ENCODE results near the gene BIRC3.
A peak's percentile ranks its signal among the peaks of the same experiment; 100 is the strongest.
"Not testable (repeated sequence)": the region's sequence is repeated elsewhere in the genome, so short reads cannot be mapped to it uniquely, and the experiment has no call there.

Gene BIRC3

DNA sequence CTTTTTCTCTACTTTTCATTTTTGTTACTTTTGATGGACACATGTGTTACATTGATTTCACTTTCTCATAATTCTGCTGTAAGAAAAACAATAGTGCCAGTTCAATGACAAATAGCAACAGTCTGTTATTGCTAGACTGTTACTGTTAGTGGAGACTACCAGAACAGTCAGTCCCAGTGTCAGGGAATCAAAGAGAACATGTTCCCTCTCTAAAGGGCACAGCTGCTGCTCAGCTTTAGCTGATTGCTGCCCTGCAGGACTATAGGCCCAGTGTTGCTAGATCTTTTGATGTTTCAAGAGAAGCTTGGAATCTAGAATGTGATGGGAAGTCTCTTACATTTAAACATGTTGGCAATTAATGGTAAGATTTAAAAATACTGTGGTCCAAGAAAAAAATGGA is 3.4 kb downstream of the BIRC3 start:
- FAIRE-seq (peak; percentile 59), DNase-seq (ENCODE audit: extremely low spot score, insufficient read length, low read depth) (no peak)

DNA sequence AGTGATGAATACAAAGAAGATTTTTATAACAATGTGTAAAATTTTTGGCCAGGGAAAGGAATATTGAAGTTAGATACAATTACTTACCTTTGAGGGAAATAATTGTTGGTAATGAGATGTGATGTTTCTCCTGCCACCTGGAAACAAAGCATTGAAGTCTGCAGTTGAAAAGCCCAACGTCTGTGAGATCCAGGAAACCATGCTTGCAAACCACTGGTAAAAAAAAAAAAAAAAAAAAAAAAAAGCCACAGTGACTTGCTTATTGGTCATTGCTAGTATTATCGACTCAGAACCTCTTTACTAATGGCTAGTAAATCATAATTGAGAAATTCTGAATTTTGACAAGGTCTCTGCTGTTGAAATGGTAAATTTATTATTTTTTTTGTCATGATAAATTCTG is 5.3 kb downstream of the BIRC3 start:
- FAIRE-seq (no peak), DNase-seq (ENCODE audit: extremely low spot score, insufficient read length, low read depth) (no peak)

DNA sequence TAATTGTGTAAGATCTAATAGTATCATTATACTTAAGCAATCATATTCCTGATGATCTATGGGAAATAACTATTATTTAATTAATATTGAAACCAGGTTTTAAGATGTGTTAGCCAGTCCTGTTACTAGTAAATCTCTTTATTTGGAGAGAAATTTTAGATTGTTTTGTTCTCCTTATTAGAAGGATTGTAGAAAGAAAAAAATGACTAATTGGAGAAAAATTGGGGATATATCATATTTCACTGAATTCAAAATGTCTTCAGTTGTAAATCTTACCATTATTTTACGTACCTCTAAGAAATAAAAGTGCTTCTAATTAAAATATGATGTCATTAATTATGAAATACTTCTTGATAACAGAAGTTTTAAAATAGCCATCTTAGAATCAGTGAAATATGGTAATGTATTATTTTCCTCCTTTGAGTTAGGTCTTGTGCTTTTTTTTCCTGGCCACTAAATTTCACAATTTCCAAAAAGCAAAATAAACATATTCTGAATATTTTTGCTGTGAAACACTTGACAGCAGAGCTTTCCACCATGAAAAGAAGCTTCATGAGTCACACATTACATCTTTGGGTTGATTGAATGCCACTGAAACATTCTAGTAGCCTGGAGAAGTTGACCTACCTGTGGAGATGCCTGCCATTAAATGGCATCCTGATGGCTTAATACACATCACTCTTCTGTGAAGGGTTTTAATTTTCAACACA is 6.4 kb downstream of the BIRC3 start:
- no peak for FAIRE-seq
- no peak for DNase-seq (ENCODE audit: extremely low spot score, insufficient read length, low read depth)

- no peak for FAIRE-seq
Observed at GRCh38 chr11:102325088-102325487, 7.8 kb downstream of the BIRC3 start.

DNA sequence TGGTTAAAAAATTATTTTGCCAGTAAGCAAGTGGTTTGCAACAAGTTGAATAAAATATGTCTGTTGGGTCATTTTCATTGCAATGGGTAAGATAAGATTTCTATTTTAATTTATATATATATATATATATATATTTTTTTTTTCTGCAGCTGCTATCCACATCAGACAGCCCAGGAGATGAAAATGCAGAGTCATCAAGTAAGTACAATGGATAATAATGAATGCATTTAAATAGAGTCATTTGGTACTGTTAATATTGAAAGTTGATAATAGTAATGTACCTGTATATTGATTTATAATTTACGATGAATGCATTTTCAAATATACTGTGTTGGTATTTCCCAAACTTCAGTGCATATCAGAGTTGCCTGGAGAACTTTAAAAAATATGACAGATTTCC is 11.5 kb downstream of the BIRC3 start:
- FAIRE-seq (no peak), DNase-seq (ENCODE audit: extremely low spot score, insufficient read length, low read depth) (no peak)

More at GRCh38 chr11:102325088-102325487, 7.8 kb downstream of the BIRC3 start:
- DNase-seq (ENCODE audit: extremely low spot score, insufficient read length, low read depth): no peak

DNA sequence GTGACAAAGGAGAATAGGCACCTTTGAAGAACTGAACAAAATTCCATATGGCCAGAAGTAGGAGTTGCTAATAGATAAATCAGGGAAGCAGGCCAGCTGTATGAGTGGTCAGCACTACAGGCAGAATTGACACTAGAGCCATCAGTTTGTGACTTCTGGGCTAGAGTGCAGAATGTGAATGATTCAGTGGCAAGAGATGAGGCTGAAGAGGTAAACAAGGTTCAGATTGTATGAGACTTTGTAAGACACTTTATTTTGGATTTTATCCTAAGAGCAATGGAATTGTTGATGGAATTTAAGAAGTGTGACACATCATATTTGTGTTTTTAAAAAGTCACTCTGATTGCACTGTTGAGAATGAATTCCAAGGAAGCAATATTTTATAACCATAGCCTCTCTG is 12.9 kb downstream of the BIRC3 start:
- FAIRE-seq: no peak
- no peak for DNase-seq (ENCODE audit: extremely low spot score, insufficient read length, low read depth)

- no peak for FAIRE-seq
Observed at GRCh38 chr11:102331341-102331740, 14.1 kb downstream of the BIRC3 start.

DNA sequence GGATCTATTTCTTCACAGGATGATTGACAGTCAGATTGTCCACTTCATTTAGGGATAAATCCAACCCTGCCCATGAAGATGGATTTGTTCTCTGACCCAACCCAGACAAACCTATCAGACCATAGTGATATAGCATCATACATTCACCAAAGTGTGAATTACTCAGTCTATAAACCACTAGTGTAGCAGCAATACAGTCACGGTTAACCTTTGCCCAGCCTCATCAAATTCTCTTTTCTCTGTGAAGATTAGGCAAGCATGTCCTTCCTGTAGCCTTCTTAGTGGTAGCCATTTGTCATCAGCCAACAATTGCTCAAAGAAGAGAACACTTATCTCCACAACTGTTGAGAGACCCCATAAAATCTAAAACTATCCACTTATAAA is 15.3 kb downstream of the BIRC3 start:
- FAIRE-seq (no peak), DNase-seq (ENCODE audit: extremely low spot score, insufficient read length, low read depth) (no peak)

More at GRCh38 chr11:102331341-102331740, 14.1 kb downstream of the BIRC3 start:
- DNase-seq (ENCODE audit: extremely low spot score, insufficient read length, low read depth): no peak

GRCh38 chr11:102338479-102339010 is 21.3 kb downstream of the BIRC3 start:
- no peak for DNase-seq (ENCODE audit: extremely low spot score, insufficient read length, low read depth)
- FAIRE-seq: no peak

DNA sequence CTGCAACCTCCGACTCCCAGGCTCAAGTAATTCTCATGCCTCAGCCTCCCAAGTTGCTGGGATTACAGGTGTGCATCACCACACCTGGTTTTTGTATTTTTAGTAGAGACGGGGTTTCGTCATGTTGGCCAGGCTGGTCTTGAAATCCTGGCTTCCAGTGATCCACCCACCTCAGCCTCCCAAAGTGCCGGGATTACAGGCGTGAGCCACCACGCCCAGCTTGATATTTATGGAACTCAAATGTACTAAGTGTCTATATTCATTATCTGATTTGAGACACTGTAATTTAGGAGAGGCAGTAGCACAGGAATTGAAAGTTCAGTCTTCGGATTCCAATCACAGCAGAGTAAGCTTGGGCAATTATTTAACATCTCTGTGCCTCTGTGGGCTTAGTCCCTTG is 24.0 kb downstream of the BIRC3 start:
- DNase-seq (ENCODE audit: extremely low spot score, insufficient read length, low read depth); FAIRE-seq: not testable (repeated sequence)

- FAIRE-seq (peak; percentile 96), DNase-seq (ENCODE audit: extremely low spot score, insufficient read length, low read depth) (peak; percentile 29)
Observed at GRCh38 chr11:102341844-102342318, 24.6 kb downstream of the BIRC3 start.

- DNase-seq (ENCODE audit: extremely low spot score, insufficient read length, low read depth) (no peak), FAIRE-seq (no peak)
Observed at GRCh38 chr11:102343809-102344208, 26.5 kb downstream of the BIRC3 start.

- DNase-seq (ENCODE audit: extremely low spot score, insufficient read length, low read depth): no peak
Observed at GRCh38 chr11:102345904-102346303, 28.6 kb downstream of the BIRC3 start.

DNA sequence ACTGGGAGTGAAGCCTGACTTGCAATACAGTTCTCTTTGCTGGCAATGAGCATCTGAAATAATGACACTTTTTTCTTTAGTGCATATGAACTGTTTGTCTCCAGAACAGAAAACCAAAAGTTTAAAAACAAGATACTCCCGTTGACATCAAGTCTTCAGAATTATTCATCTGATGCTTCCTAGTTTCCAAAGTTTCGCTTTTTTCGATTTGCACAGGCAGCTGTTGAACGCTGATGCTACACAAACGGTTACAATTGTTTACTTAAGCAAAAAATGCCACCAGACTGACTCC is 29.1 kb downstream of the BIRC3 start:
- FAIRE-seq: no peak
- DNase-seq (ENCODE audit: extremely low spot score, insufficient read length, low read depth): no peak

More at GRCh38 chr11:102345904-102346303, 28.6 kb downstream of the BIRC3 start:
- peak; percentile 54 for FAIRE-seq

DNA sequence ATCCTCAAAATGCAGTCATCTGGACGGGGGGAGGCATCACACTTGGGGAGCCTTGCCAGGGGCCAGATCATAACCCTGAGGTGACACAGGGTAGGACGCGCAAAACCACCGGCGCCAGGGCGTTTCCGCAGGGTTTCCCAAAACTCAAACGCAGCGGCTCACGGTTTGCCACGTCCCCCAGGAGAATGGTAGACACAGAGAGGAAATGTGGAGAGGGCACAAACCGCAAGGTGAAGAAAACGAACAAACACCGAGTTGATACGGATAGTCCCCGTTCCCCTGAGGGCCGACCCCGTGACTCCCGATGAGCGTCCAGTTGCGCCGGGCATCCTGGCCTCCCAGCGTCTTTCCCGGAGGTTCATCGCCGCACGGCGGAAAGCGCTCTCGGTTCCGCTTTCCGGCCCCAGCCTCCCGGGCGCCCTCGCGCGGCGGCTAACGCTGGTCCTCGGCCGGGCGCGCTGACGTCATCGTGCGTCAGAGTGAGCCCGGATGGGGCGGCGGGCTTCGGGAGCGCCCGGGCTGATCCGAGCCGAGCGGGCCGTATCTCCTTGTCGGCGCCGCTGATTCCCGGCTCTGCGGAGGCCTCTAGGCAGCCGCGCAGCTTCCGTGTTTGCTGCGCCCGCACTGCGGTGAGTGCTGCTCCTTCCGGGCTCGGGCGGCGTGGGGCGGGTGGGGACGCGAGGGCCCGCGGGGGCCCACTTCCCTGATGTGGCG is 29.6 kb downstream of the BIRC3 start, which contains the start of gene BIRC2:
TSS of gene BIRC2 (plus strand) at position 467 of the 714 bp plus-strand sequence. CDS start 2,641 bp downstream, outside the sequence.
- FAIRE-seq: peak; percentile 92
- DNase-seq (ENCODE audit: extremely low spot score, insufficient read length, low read depth): peak; percentile 58

GRCh38 chr11:102347462-102348370 is 30.4 kb downstream of the BIRC3 start:
- FAIRE-seq: peak; percentile 71
- DNase-seq (ENCODE audit: extremely low spot score, insufficient read length, low read depth): no peak

DNA sequence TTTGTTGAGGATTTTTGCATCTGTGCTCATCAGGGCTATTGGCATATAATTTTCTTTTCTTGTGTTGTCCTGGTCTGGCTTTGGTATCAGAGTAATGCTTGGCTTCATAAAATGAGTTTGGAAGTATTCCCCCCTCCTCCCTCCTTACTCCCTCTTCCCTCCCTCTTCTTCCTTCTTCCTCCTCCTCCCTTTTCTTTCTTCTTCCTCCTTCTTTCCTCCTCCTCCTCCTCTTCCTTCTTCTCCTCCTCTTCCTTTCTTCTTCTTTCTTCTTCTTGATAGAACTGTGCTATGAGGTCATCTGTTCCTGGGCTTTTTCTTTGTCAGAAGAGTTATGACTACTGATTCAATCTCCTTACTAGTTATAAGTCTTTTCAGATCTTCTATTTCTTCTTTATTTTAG is 39.8 kb downstream of the BIRC3 start:
- DNase-seq (ENCODE audit: extremely low spot score, insufficient read length, low read depth): no peak
- FAIRE-seq: no peak

DNA sequence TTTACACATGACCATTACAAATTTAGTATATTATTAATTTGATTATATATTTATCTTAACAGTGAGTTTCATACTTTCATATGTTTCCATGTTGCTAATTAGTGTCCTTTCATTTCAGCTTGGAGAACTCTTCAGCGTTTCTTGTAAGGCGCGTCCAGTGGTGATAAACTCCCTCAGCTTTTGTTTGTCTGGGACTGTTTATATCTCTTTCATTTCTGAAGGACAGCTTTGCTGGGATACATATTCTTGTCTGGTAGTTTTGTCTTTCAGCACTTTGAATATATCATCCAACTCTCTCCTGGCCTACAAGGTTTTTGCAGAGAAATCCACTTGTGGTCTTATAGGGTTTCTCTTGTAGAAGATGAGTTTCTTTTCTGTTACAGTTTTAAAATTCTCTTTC is 42.1 kb downstream of the BIRC3 start:
- DNase-seq (ENCODE audit: extremely low spot score, insufficient read length, low read depth) (no peak), FAIRE-seq (peak; percentile 12)

DNA sequence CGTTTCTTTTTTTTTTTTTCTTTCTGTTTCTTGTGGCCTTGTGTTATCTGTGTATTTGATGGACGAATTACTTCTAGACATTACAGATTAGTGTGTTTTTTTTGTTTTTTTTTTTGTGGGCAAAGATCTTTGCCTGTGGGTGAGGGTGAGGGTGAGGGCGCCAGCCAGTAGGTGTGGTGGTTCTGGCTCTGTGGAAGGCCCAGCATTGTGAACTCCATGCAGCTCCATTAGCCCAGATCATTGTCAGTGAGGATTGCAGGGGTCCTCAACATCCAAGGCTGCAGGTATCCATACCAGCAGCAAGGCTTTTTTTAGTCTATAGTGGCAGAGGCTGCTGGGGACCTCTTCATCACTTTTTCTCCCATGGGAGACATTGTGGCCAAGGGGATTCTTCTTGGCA is 43.4 kb downstream of the BIRC3 start:
- no peak for FAIRE-seq

More for the DNA sequence above, 43.4 kb downstream of the BIRC3 start:
- no peak for DNase-seq (ENCODE audit: extremely low spot score, insufficient read length, low read depth)

Measured in GM18507 (cell line).